Activated T-cell treated with anti-CD3 and anti-CD28 coated beads for 24 hours (primary cell): ENCODE data around the gene CCND3.

Source experiments
- DNase-seq: peaks from one replicate; pipeline ENCODE4 v3.0.0-alpha.2; 2020; ENCODE audit warnings: low read depth

CCND3 gene

GRCh38 chr6:41941280-41942066 is at the start of gene CCND3:
TSS of gene CCND3 (minus strand) at chr6:41941808. CDS start at chr6:41941649, 159 bp downstream.
- DNase-seq = peak; percentile 88

GRCh38 chr6:41986339-41986738 is 44.7 kb upstream of the CCND3 start:
- DNase-seq = no peak

- no peak for DNase-seq
Measured at GRCh38 chr6:41984623-41985022, 43.0 kb upstream of the CCND3 start.

GRCh38 chr6:41976794-41977484 is 35.3 kb upstream of the CCND3 start:
- DNase-seq = peak; percentile 37

GRCh38 chr6:41975276-41975675 is 33.7 kb upstream of the CCND3 start:
- no peak for DNase-seq

- no peak for DNase-seq
Measured at GRCh38 chr6:41974281-41974825, 32.7 kb upstream of the CCND3 start.

- DNase-seq = no peak
Measured at GRCh38 chr6:41972826-41973225, 31.2 kb upstream of the CCND3 start.

- peak; percentile 61 for DNase-seq
Measured at GRCh38 chr6:41970436-41970846, 28.8 kb upstream of the CCND3 start.

- no peak for DNase-seq
Measured at GRCh38 chr6:41967312-41968287, 26.0 kb upstream of the CCND3 start.

GRCh38 chr6:41966961-41967311 is 25.3 kb upstream of the CCND3 start:
- DNase-seq = no peak

GRCh38 chr6:41966214-41966920 is 24.8 kb upstream of the CCND3 start:
- DNase-seq = no peak

GRCh38 chr6:41965429-41966213 is 24.0 kb upstream of the CCND3 start:
- no peak for DNase-seq

- DNase-seq = no peak
Measured at GRCh38 chr6:41964201-41964887, 22.7 kb upstream of the CCND3 start.

GRCh38 chr6:41963371-41963770 is 21.8 kb upstream of the CCND3 start:
- no peak for DNase-seq

- no peak for DNase-seq
Measured at GRCh38 chr6:41960028-41960427, 18.4 kb upstream of the CCND3 start.

- no peak for DNase-seq
Measured at GRCh38 chr6:41958022-41958856, 16.6 kb upstream of the CCND3 start.

- no peak for DNase-seq
Measured at GRCh38 chr6:41957117-41957516, 15.5 kb upstream of the CCND3 start.

- DNase-seq = no peak
Measured at GRCh38 chr6:41955412-41955811, 13.8 kb upstream of the CCND3 start.

GRCh38 chr6:41954668-41955067 is 13.1 kb upstream of the CCND3 start:
- no peak for DNase-seq
